HEK293 (cell line): ENCODE data around the gene ARHGAP10.
"Not testable (repeated sequence)": the region's sequence is repeated elsewhere in the genome, so short reads cannot be mapped to it uniquely, and the experiment has no call there.

Experiments used
- CTCF ChIP-seq: fragments of 450-650 bp; formaldehyde crosslinking; IDR thresholded peaks from 2 replicates; pipeline ENCODE4 v1.5.1; 2016; ENCODE audit warnings: missing biosample characterization, missing genetic modification characterization
- PRDM1 ChIP-seq: fragments of 450-650 bp; formaldehyde crosslinking; IDR thresholded peaks from 2 replicates; pipeline ENCODE4; 2016; ENCODE audit warnings: missing biosample characterization, missing genetic modification characterization
- REST ChIP-seq: fragments of 450-650 bp; formaldehyde crosslinking; IDR thresholded peaks from 2 replicates; pipeline ENCODE4 v1.5.1; 2016; ENCODE audit warnings: missing biosample characterization, missing genetic modification characterization
- SP2 ChIP-seq: fragments of 450-650 bp; formaldehyde crosslinking; IDR thresholded peaks from 2 replicates; pipeline ENCODE4 v1.5.1; 2016; ENCODE audit warnings: missing biosample characterization, missing genetic modification characterization
- YY1 ChIP-seq: fragments of 450-650 bp; formaldehyde crosslinking; IDR thresholded peaks from 2 replicates; pipeline ENCODE4 v1.5.1; 2018; ENCODE audit warnings: missing biosample characterization, missing genetic modification characterization
- ZNF302 ChIP-seq: fragments of 450-650 bp; formaldehyde crosslinking; IDR thresholded peaks from 2 replicates; pipeline ENCODE4 v1.5.1; 2016; ENCODE audit warnings: missing biosample characterization, missing genetic modification characterization, low read depth
- ZNF404 ChIP-seq: fragments of 450-650 bp; formaldehyde crosslinking; IDR thresholded peaks from 2 replicates; pipeline ENCODE4 v1.5.1; 2017; ENCODE audit warnings: missing biosample characterization, missing genetic modification characterization
- ZNF548 ChIP-seq: fragments of 450-650 bp; formaldehyde crosslinking; IDR thresholded peaks from 2 replicates; pipeline ENCODE4 v1.5.1; 2016; ENCODE audit warnings: missing biosample characterization, missing genetic modification characterization
- ZNF549 ChIP-seq: fragments of 450-650 bp; IDR thresholded peaks from 2 replicates; pipeline ENCODE4 v1.5.1; 2018; ENCODE audit warnings: missing biosample characterization, missing genetic modification characterization, mild to moderate bottlenecking, inconsistent platforms, moderate library complexity
- ZNF623 ChIP-seq: fragments of 450-650 bp; formaldehyde crosslinking; IDR thresholded peaks from 2 replicates; pipeline ENCODE4 v1.5.1; 2016; ENCODE audit warnings: missing biosample characterization, missing genetic modification characterization

GRCh38 chr4:148000038-148000437 lies 268.1 kb downstream of the ARHGAP10 start:
- not testable (repeated sequence) for TF ChIP-seq ZNF548; CTCF (tag by site-specific recombination); YY1 (tag by site-specific recombination); ZNF549 (tag by site-specific recombination); REST (tag by site-specific recombination); ZNF623 (tag by site-specific recombination); ZNF404 (tag by site-specific recombination); ZNF302; SP2 (tag by site-specific recombination); PRDM1 (tag by site-specific recombination)
